ENCODE measurements around the gene PRRT1.

- TF ChIP-seq POLR2A (IDR thresholded peaks at IDR 0.05) = peak in 1 of 2 donors; percentile 78
- TF ChIP-seq, protein P1, sequence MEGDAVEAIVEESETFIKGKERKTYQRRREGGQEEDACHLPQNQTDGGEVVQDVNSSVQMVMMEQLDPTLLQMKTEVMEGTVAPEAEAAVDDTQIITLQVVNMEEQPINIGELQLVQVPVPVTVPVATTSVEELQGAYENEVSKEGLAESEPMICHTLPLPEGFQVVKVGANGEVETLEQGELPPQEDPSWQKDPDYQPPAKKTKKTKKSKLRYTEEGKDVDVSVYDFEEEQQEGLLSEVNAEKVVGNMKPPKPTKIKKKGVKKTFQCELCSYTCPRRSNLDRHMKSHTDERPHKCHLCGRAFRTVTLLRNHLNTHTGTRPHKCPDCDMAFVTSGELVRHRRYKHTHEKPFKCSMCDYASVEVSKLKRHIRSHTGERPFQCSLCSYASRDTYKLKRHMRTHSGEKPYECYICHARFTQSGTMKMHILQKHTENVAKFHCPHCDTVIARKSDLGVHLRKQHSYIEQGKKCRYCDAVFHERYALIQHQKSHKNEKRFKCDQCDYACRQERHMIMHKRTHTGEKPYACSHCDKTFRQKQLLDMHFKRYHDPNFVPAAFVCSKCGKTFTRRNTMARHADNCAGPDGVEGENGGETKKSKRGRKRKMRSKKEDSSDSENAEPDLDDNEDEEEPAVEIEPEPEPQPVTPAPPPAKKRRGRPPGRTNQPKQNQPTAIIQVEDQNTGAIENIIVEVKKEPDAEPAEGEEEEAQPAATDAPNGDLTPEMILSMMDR (IDR thresholded peaks at IDR 0.05) = no peak
These were observed 24.2 kb upstream of the PRRT1 start, which contains the start of gene AGPAT1 for GRCh38 chr6:32175711-32176475.
